GM19035 (cell line): ENCODE measurements around the gene ITGB3.
A peak's percentile ranks its signal among the peaks of the same experiment; 100 is the strongest.

ENCODE experiments used
- ATAC-seq: cut with Tn5 transposase; IDR thresholded peaks from one replicate; pipeline ENCODE4 v1.9.1; 2021; ENCODE audit not compliant: unreplicated experiment

Gene ITGB3

GRCh38 chr17:47274319-47275069 lies 20.9 kb downstream of the ITGB3 start:
- ATAC-seq, result no peak

DNA sequence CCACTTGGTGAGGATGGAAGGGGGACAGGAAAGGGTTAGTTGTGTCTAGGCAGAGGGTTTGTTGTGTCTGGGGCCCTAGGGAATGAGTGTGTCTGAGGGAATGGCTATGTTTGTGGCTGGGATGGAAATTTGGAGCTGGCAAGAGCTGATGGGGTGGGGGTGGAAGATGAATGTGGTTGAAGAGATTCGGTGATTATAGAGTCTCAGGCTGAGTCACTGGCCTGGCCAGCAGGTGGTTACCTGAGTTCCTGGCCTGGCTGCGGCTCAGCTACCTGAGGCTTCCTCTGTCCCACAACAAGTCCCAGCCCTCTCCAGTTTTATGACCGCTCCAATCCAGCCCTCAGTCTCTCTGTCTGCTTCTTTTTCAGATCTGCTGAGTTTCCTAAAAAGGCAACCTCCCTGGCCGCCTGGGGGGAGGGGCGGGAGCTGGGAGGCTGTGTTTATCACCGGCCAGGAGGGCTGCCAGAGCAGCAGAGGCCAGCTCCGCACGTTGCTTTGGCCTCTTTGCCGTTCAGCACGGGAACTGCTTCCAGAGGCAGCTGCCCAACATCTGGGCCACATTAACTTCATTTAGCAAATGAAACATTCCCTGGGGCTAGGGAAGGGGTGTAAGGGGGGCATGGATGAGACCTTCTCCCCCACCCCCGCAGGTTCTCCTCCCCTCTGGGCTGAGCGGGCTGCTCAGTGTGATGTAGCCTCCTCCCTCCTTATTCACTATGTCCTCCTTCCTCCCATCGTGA lies 21.8 kb downstream of the ITGB3 start:
- ATAC-seq, result no peak

- no peak for ATAC-seq
These were observed 22.8 kb downstream of the ITGB3 start for GRCh38 chr17:47276444-47276843.

GRCh38 chr17:47276868-47277267 lies 23.2 kb downstream of the ITGB3 start:
- no peak for ATAC-seq

DNA sequence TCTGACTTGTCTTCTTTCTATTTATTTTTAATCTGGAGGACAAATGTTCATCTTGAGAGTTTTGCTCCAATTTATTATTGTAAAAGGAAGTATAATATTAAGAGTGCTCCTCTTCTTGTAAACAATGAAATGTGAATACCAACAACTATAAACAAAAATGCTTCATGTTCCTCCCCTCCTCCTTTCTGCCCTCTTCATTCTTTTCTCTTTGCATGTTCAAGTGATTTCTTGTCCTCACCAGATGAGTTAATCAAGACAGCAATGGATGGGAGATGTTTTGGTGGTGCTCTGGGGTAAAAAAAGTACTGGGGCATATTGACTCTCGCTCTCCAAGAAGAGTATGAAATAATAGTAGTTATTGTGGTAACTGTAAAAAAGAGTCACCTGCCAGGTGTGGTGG lies 24.3 kb downstream of the ITGB3 start:
- no peak for ATAC-seq

GRCh38 chr17:47278561-47278960 lies 24.9 kb downstream of the ITGB3 start:
- ATAC-seq, result no peak

DNA sequence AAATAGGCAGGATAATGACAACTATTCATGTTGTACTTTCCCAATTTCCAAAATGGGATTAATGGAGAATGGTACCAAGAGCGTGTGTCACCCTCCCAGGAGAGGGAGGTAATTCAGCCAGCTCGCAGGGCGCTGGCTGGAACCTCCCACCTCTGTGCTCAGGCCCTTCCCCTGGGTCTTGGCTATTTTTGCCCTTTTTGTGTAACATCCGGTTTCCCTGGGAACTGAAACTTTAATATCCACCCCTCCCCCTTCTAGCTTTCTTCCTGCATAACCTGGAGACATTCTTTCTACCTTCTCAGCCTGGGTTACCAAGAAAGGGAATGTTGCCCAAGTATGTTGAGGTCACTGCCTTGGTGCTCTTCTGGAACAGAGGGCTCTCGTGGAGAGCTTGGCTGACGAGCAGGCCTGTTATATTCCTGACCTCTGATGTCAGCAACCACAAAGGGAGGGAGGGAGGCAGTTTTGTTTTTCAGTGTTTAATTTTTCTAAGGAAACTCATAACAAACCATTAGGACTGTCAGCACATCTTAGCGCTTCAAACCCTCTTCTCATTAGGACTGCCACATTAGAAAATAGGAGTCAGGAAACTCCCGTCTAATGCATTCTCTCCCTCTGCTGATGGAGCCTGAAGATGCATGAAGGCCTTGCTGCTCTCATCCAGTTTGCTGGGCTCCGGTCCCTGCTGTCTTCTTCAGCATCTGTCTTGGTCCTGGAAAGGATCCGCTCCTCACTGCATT lies 25.6 kb downstream of the ITGB3 start:
- ATAC-seq, result peak; percentile 71

- no peak for ATAC-seq
These were observed 26.6 kb downstream of the ITGB3 start for GRCh38 chr17:47280072-47280811.

GRCh38 chr17:47281216-47281615 lies 27.6 kb downstream of the ITGB3 start:
- ATAC-seq, result no peak

GRCh38 chr17:47285003-47285402 lies 31.4 kb downstream of the ITGB3 start:
- ATAC-seq, result no peak

GRCh38 chr17:47286198-47286914 lies 32.7 kb downstream of the ITGB3 start:
- ATAC-seq, result peak; percentile 64

DNA sequence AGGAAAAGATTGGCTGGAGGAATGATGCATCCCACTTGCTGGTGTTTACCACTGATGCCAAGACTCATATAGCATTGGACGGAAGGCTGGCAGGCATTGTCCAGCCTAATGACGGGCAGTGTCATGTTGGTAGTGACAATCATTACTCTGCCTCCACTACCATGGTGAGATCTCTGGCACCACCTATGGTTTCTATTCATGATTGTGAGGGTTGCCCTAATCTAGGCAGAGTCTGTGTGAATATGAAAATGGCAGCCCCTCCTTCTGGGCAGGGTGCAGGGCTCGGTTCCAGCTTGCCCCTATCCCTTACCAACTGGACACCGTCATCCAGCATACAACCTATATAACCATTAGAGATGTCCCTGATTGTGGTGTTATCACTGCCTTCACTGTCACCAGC lies 33.4 kb downstream of the ITGB3 start:
- peak; percentile 39 for ATAC-seq

DNA sequence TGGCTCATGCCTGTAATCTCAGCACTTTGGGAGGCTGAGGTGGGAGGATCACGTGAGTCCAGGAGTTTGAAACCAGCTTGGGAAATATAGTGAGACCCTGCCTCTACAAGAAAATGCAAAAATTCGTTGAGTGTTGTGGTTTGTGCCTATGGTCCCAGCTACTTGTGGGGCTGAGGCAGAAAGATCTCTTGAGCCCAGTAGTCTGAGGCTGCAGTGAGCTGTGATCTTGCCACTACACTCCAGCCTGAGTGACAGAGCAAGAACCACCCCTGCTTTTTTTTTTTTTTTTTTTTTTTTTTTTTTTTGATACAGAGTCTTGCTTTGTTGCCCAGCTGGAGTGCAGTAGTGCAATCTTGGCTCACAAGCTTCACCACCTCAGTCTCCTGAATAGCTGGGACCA lies 34.0 kb downstream of the ITGB3 start:
- ATAC-seq, result no peak

DNA sequence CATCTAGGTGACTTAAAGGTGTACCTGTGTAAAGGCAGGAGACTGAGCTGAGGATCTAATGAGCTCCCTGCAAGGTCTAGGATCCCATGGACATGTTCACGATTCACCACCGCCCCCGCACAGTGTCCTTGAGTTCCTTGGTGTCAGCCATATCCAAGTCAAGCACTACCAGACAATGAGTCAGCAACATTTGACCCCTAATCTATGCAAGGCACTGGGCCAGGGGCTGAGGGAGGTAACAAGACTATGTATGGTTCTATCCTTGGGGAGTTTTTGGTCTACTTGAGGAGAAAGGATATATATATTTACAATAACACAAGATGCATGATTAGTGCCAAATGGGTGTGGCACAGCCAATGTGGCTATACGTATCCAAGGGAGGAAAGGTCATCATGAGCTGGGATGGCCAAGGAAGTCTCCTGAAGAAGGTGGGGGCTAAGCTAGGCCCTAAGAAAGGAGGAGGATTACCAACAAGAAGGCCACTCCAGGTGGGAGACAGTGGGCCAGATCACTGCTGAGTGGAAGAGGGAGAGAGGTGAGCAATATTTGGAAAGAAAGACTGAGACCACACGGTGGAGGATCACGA lies 35.0 kb downstream of the ITGB3 start:
- no peak for ATAC-seq

DNA sequence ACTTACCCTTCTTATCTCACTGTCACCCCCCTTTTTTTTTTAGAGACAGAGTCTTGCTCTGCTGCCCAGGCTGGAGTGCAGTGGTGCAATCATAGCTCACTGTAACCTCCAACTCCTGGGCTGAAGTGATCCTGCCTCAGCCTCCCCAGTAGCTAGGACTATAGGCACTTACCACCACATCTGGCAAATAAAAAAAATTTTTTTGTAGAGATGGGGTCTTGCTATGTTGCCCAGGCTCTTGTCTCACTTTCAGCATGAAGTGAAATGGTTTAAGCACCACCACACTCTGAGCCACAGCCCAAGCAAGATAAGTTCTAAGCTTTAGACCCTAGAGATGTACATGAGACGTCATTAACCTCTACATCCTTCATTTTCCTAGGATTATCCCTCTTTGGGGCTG lies 35.7 kb downstream of the ITGB3 start:
- ATAC-seq, result no peak

DNA sequence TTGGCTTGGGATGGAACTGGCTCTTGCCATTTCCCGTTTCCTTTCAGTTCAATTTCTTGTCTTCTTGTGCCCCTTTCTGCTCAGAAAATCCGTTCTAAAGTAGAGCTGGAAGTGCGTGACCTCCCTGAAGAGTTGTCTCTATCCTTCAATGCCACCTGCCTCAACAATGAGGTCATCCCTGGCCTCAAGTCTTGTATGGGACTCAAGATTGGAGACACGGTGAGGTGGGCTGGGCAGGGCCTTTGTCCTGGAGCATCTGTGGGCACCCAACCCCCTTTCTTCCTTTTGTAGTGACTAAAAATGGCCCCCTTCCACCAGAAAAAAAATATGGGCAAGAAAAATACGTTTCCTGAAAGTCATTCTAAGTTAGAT lies 37.2 kb downstream of the ITGB3 start:
- ATAC-seq, result no peak

GRCh38 chr17:47291242-47291873 lies 37.7 kb downstream of the ITGB3 start:
- no peak for ATAC-seq

DNA sequence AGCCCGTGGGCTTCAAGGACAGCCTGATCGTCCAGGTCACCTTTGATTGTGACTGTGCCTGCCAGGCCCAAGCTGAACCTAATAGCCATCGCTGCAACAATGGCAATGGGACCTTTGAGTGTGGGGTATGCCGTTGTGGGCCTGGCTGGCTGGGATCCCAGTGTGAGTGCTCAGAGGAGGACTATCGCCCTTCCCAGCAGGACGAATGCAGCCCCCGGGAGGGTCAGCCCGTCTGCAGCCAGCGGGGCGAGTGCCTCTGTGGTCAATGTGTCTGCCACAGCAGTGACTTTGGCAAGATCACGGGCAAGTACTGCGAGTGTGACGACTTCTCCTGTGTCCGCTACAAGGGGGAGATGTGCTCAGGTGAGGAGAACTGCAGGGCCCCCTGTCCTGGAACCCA lies 38.6 kb downstream of the ITGB3 start:
- ATAC-seq, result no peak

DNA sequence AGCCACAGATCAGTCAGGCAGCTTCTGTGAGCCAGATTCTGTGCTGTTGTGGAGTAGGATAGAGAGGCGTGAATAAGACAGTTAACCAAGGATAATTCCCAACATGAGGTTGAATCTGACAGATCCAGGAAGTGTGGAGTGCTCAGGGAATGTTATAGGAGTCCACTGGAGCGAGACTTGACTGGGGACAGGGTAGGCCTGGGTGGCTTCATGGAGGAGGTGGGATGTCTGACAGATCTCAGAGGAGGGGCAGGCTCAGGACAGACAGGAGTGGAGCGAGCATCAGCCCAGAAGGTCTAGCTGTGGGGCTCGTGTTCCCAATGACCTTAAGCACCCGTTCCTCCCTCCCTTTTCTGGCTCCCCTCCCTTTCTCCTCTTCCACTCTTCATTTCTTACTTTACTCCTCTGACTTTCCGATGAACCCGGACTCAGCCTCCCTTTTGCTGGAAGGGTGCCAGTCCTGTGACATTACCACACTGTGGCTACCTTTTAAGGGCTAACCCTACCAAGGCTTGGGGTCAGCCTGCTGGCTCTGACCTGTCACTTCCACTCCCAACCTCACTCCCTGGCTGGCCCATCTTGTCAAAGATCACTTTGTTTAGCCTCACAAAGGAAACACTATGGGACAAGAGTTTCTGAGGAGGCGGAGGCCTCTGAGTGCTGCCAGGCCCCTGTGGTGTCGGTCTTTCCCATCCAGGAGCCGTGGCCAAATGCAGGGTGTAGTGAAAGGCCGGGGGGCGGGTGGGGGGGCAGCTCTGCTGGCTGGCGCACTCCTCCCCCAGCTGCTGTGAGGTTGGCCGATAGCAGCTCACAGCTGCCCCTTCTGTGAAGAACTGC lies 41.6 kb downstream of the ITGB3 start:
- no peak for ATAC-seq
